Uterus (tissue), 4 donors: Measurements from ENCODE around the gene C4A. TPM values are rescaled to one million over a fixed set of nuclear protein-coding genes. Genes with fewer than 3 reads are reported as not detected.
"Not testable (repeated sequence)": the region's sequence is repeated elsewhere in the genome, so short reads cannot be mapped to it uniquely, and the experiment has no call there.

Experiments
- DNase-seq, 2 donors: peaks; one replicate each; pipeline ENCODE4 v3.0.0-alpha.2; 2019 to 2020
- H3K27ac ChIP-seq, 2 donors: fragments of 200-600 bp; sonication (generic); 1 replicate in 1 of 2; 2 replicates in 1 of 2; pipeline ENCODE4 v1.5.1; 2016 to 2018
- H3K27me3 ChIP-seq, 2 donors: fragments of 200-600 bp; sonication (generic); one replicate each; pipeline ENCODE4 v1.5.1; 2018 to 2019; ENCODE audit warnings: control low read depth in 1 of 2
- H3K36me3 ChIP-seq, 2 donors: fragments of 200-600 bp; sonication (generic); one replicate each; pipeline ENCODE4 v1.5.1; 2019; ENCODE audit warnings: control low read depth in 1 of 2
- H3K4me1 ChIP-seq, 2 donors: fragments of 200-600 bp; sonication (generic); one replicate each; pipeline ENCODE4 v1.5.1; 2018 to 2019; ENCODE audit warnings: control low read depth in 1 of 2
- H3K4me3 ChIP-seq, 2 donors: fragments of 200-600 bp; sonication (generic); 1 replicate in 1 of 2; 2 replicates in 1 of 2; pipeline ENCODE4 v1.5.1; 2018 to 2019; ENCODE audit warnings: mild to moderate bottlenecking in 1 of 2
- H3K9me3 ChIP-seq, 2 donors: fragments of 200-600 bp; sonication (generic); one replicate each; pipeline ENCODE4 v1.5.1; 2019; ENCODE audit warnings: control low read depth in 1 of 2
- intact Hi-C: fragments of 100-400 bp; cut with DNase I; formaldehyde crosslinking; loops from one replicate; pipeline ENCODE4 v1.15.1; 2023; ENCODE audit warnings: low total_unique reads
- total RNA-seq, 4 donors: library from RNA; depleted of rRNA in 3 of 4; stranded (reverse); fragments of >200 nt in 3 of 4; gene quantifications; one replicate each; pipeline versions ENCODE4 v1.1.0 to v1.2.4, GENCODE V29; 2014 to 2023
- donor health status: DM: yes; HTN: yes; CAD: no.

C4A gene
- total RNA-seq, 4 donors from 2014 or later = 3.8 to 100 (median 32.3) TPM

DNA sequence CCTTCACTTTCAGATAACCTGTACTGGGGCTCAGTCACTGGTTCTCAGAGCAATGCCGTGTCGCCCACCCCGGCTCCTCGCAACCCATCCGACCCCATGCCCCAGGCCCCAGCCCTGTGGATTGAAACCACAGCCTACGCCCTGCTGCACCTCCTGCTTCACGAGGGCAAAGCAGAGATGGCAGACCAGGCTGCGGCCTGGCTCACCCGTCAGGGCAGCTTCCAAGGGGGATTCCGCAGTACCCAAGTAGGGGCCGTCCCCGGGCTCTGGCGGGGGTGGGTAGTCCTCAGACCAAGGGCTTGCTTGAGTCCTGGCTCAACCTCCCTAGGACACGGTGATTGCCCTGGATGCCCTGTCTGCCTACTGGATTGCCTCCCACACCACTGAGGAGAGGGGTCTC is 47.7 kb downstream of the C4A start:
- H3K9me3 ChIP-seq, H3K27ac ChIP-seq, intact Hi-C loops, H3K27me3 ChIP-seq, DNase-seq, H3K4me1 ChIP-seq, H3K36me3 ChIP-seq, H3K4me3 ChIP-seq: not testable (repeated sequence)

DNA sequence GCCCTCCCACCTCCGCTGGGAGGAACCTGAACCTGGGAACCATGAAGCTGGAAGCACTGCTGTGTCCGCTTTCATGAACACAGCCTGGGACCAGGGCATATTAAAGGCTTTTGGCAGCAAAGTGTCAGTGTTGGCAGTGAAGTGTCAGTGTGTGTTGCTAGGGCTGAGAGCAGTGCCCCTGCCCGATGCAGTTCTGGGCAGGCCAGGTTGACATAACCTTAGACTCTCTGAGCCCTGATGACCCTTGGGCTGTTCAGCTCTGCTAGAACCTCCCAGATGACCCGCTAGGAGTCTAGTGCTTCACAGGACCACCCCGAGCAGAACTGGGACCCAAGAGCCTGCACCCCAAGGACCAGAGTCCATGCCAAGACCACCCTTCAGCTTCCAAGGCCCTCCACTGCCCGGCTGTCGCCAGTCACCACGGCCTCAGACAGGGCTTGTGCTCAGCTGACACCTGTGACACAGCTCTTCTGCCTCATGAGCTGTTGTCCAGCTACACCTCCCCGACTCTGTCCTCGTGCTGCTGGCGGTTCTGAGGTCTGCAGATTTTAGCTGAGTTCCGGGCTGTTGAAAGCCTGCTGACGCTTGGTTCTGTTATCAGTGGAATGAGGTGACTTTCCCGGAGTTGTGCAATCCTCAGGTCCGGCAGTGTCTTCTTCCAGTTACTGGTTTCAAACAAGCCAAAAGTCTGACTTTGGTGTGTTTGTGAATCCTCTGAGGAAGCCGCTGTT is 53.6 kb downstream of the C4A start:
- H3K4me3 ChIP-seq, H3K27me3 ChIP-seq, H3K4me1 ChIP-seq, DNase-seq, H3K36me3 ChIP-seq, intact Hi-C loops, H3K27ac ChIP-seq, H3K9me3 ChIP-seq: not testable (repeated sequence)

- H3K4me1 ChIP-seq, H3K4me3 ChIP-seq, H3K27me3 ChIP-seq, DNase-seq, H3K36me3 ChIP-seq, H3K9me3 ChIP-seq, H3K27ac ChIP-seq, intact Hi-C loops: not testable (repeated sequence)
Observed at GRCh38 chr6:32037136-32037535, 55.3 kb downstream of the C4A start.

- H3K9me3 ChIP-seq, H3K36me3 ChIP-seq, H3K4me3 ChIP-seq, H3K27me3 ChIP-seq, H3K27ac ChIP-seq, DNase-seq, intact Hi-C loops, H3K4me1 ChIP-seq: not testable (repeated sequence)
Observed at GRCh38 chr6:32037598-32038524, 56.0 kb downstream of the C4A start, which contains the start of gene CYP21A2. Gene CYP21A2 (plus strand): TSS chr6:32038415. CDS start chr6:32038423, 8 bp downstream.

- H3K4me3 ChIP-seq, H3K27me3 ChIP-seq, H3K36me3 ChIP-seq, H3K9me3 ChIP-seq, intact Hi-C loops, H3K27ac ChIP-seq, H3K4me1 ChIP-seq, DNase-seq: not testable (repeated sequence)
Observed at GRCh38 chr6:32038878-32039277, 57.0 kb downstream of the C4A start.

DNA sequence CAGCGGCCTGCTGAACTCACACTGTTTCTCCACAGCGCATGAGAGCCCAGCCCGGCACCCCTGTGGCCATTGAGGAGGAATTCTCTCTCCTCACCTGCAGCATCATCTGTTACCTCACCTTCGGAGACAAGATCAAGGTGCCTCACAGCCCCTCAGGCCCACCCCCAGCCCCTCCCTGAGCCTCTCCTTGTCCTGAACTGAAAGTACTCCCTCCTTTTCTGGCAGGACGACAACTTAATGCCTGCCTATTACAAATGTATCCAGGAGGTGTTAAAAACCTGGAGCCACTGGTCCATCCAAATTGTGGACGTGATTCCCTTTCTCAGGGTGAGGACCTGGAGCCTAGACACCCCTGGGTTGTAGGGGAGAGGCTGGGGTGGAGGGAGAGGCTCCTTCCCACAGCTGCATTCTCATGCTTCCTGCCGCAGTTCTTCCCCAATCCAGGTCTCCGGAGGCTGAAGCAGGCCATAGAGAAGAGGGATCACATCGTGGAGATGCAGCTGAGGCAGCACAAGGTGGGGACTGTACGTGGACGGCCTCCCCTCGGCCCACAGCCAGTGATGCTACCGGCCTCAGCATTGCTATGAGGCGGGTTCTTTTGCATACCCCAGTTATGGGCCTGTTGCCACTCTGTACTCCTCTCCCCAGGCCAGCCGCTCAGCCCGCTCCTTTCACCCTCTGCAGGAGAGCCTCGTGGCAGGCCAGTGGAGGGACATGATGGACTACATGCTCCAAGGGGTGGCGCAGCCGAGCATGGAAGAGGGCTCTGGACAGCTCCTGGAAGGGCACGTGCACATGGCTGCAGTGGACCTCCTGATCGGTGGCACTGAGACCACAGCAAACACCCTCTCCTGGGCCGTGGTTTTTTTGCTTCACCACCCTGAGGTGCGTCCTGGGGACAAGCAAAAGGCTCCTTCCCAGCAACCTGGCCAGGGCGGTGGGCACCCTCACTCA is 57.7 kb downstream of the C4A start:
- H3K36me3 ChIP-seq = not testable (repeated sequence)

DNA sequence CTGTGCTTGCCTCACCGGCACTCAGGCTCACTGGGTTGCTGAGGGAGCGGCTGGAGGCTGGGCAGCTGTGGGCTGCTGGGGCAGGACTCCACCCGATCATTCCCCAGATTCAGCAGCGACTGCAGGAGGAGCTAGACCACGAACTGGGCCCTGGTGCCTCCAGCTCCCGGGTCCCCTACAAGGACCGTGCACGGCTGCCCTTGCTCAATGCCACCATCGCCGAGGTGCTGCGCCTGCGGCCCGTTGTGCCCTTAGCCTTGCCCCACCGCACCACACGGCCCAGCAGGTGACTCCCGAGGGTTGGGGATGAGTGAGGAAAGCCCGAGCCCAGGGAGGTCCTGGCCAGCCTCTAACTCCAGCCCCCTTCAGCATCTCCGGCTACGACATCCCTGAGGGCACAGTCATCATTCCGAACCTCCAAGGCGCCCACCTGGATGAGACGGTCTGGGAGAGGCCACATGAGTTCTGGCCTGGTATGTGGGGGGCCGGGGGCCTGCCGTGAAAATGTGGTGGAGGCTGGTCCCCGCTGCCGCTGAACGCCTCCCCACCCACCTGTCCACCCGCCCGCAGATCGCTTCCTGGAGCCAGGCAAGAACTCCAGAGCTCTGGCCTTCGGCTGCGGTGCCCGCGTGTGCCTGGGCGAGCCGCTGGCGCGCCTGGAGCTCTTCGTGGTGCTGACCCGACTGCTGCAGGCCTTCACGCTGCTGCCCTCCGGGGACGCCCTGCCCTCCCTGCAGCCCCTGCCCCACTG is 58.6 kb downstream of the C4A start:
- H3K4me3 ChIP-seq, intact Hi-C loops, DNase-seq, H3K36me3 ChIP-seq, H3K4me1 ChIP-seq, H3K27ac ChIP-seq, H3K27me3 ChIP-seq, H3K9me3 ChIP-seq: not testable (repeated sequence)

More for the DNA sequence above, 57.7 kb downstream of the C4A start:
- H3K27ac ChIP-seq, H3K4me3 ChIP-seq, H3K9me3 ChIP-seq, H3K4me1 ChIP-seq, intact Hi-C loops, H3K27me3 ChIP-seq, DNase-seq: not testable (repeated sequence)

- H3K4me3 ChIP-seq, H3K27ac ChIP-seq, H3K4me1 ChIP-seq, intact Hi-C loops, H3K9me3 ChIP-seq, H3K27me3 ChIP-seq, DNase-seq, H3K36me3 ChIP-seq: not testable (repeated sequence)
Observed at GRCh38 chr6:32041050-32041321, 59.1 kb downstream of the C4A start.

- H3K27me3 ChIP-seq, H3K9me3 ChIP-seq, intact Hi-C loops, DNase-seq, H3K4me1 ChIP-seq, H3K36me3 ChIP-seq, H3K4me3 ChIP-seq, H3K27ac ChIP-seq: not testable (repeated sequence)
Observed at GRCh38 chr6:32041385-32041784, 59.5 kb downstream of the C4A start.

DNA sequence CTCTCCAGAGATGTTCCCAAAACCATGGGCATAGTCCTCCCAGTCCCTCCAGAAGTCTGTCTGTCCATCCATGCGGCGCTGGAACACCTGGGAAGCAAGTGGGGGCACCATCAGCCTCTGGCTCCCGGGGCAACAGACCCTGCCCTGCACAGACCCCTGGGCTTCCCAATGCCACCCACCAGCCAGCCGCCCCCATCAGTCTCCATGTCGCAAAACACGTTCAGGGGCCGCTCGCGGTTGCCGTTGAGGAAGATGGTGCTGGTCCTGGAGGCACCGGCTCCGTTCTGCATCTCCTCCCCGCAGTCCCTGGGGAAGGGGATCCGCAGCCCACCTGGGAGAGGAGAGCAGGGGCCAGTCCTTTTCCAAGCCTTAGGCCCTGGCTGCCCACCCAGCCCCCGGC is 60.4 kb downstream of the C4A start:
- H3K9me3 ChIP-seq, H3K36me3 ChIP-seq, H3K27me3 ChIP-seq, H3K27ac ChIP-seq, intact Hi-C loops, H3K4me3 ChIP-seq, H3K4me1 ChIP-seq, DNase-seq: not testable (repeated sequence)

DNA sequence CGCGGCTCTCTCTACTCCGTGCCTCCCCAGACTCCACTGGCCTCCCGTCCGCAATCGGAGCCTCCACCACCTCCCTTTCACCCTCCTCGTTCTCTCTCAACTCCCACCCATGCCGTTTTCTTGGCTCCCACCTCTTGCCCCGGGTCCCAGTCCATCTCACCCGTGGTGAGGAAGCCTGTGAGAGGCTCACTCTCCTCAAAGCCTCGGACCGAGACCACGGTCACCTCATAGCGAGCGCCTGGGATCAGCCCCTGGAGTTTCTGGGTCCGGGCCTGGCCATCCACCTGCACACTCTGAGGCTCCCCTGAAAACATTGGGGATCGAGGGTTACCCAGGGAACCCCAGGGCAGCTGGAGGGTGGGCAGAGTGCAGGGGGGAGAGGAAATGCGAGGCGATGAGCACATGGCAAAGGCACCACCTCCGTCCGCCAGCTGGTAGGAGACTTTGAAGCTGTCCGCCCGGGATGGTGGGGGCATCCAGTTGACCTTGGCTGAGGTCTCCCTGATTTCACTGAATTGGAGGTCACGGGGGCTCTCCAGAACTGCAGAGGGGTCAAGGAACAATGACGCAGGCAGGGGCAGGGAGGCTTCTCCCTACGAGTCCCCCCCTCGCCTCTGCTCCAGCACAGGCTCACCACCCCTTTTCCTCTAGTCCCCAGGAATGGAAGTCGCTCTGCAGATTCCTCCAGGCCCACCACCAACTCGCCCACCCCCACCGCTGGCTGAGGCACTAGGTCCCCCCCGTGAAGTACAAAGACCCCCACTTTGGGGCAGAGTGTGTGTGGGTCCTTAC is 61.9 kb downstream of the C4A start:
- DNase-seq, intact Hi-C loops: not testable (repeated sequence)

More for the DNA sequence above, 61.9 kb downstream of the C4A start:
- not testable (repeated sequence) for H3K36me3 ChIP-seq, H3K27ac ChIP-seq, H3K4me3 ChIP-seq, H3K9me3 ChIP-seq, H3K27me3 ChIP-seq
- peaks cover 3 to 10% of the 10 kb centered on the region in 2 donors for H3K4me1 ChIP-seq
